Peyer's patch (tissue), 4 donors: ENCODE results near the gene ADAM12. TPM values are rescaled to one million over a fixed set of nuclear protein-coding genes. Genes with fewer than 3 reads are reported as not detected.

Experiments
- DNase-seq, 3 donors: peaks; one replicate each; pipeline ENCODE4 v3.0.0-alpha.2; 2017 to 2019
- H3K27ac ChIP-seq, 4 donors: fragments of 200-600 bp; sonication (generic); one replicate each; pipeline ENCODE4 v1.5.1; 2016 to 2019
- H3K27me3 ChIP-seq, 2 donors: fragments of 200-600 bp; sonication (generic); one replicate each; pipeline ENCODE4 v1.5.1; 2019
- H3K36me3 ChIP-seq, 3 donors: fragments of 200-600 bp; sonication (generic); one replicate each; pipeline ENCODE4 v1.5.1; 2016 to 2019
- H3K4me1 ChIP-seq, 4 donors: fragments of 200-600 bp; sonication (generic); one replicate each; pipeline ENCODE4 v1.5.1; 2016 to 2019
- H3K4me3 ChIP-seq, 4 donors: fragments of 200-600 bp; sonication (generic); 1 replicate in 3 of 4; 2 replicates in 1 of 4; pipeline ENCODE4 v1.5.1; 2016 to 2019; ENCODE audit warnings: mild to moderate bottlenecking in 1 of 4
- H3K9me3 ChIP-seq, 4 donors: fragments of 200-600 bp; sonication (generic); one replicate each; pipeline ENCODE4 v1.5.1; 2016 to 2019; ENCODE audit warnings: mild to moderate bottlenecking in 1 of 4
- CTCF ChIP-seq, 6 experiments: fragments of 450-650 bp in 4 of 6; fragments of 200-600 bp in 2 of 6; sonication (generic) in 1 of 6; IDR thresholded peaks; one replicate each; pipeline ENCODE4 v1.5.1; 2017 to 2019; ENCODE audit warnings: antibody characterized with exemption in 6 of 6, mild to moderate bottlenecking in 3 of 6, moderate library complexity in 1 of 6
- POLR2A ChIP-seq, 2 donors: fragments of 450-650 bp; IDR thresholded peaks; one replicate each; pipeline ENCODE4 v1.5.1; 2017; ENCODE audit warnings: antibody characterized with exemption in 2 of 2, mild to moderate bottlenecking in 2 of 2, moderate library complexity in 2 of 2
- total RNA-seq, 4 donors: library from RNA; depleted of rRNA; stranded (reverse); fragments of >200 nt; gene quantifications; one replicate each; pipeline ENCODE4 v1.1.0, GENCODE V29; 2016

ADAM12 gene
- total RNA-seq, 4 donors from 2014 or later, result 0.13 to 2.5 (median 0.66) TPM

- Histone ChIP-seq H3K4me1 (peaks cover 0 to 7% (median 0%) of the 10 kb centered on the region in 4 donors), H3K27ac (no peak overlapping the region), H3K36me3 (no peaks in the 10 kb centered on the region), H3K9me3 (no peaks in the 10 kb centered on the region), H3K4me3 (no peak overlapping the region), H3K27me3 (no peaks in the 10 kb centered on the region)
- TF ChIP-seq CTCF (IDR thresholded peaks at IDR 0.05) (no peak), POLR2A (IDR thresholded peaks at IDR 0.05) (no peak)
- no peak for DNase-seq
These were observed 252.2 kb downstream of the ADAM12 start for GRCh38 chr10:126135941-126136595.

- Histone ChIP-seq H3K27ac (no peak overlapping the region), H3K36me3 (no peaks in the 10 kb centered on the region), H3K27me3 (no peaks in the 10 kb centered on the region), H3K9me3 (no peaks in the 10 kb centered on the region), H3K4me1 (peaks cover 0 to 7% (median 0%) of the 10 kb centered on the region in 4 donors), H3K4me3 (no peak overlapping the region)
- TF ChIP-seq CTCF (IDR thresholded peaks at IDR 0.05), result no peak
- no peak for TF ChIP-seq POLR2A (IDR thresholded peaks at IDR 0.05)
- DNase-seq, result no peak
These were observed 253.1 kb downstream of the ADAM12 start for GRCh38 chr10:126135177-126135576.

- H3K9me3 ChIP-seq, result no peaks in the 10 kb centered on the region
- no peak overlapping the region for H3K4me3 ChIP-seq
- no peak for TF ChIP-seq POLR2A (IDR thresholded peaks at IDR 0.05)
- no peak for TF ChIP-seq CTCF (IDR thresholded peaks at IDR 0.05)
- H3K4me1 ChIP-seq, result peaks cover 0 to 7% (median 0%) of the 10 kb centered on the region in 4 donors
- no peak for DNase-seq
- no peaks in the 10 kb centered on the region for H3K27me3 ChIP-seq
- no peaks in the 10 kb centered on the region for H3K36me3 ChIP-seq
- H3K27ac ChIP-seq, result no peak overlapping the region
These were observed 254.2 kb downstream of the ADAM12 start for GRCh38 chr10:126133906-126134656.

GRCh38 chr10:126133082-126133620 lies 255.1 kb downstream of the ADAM12 start:
- no peak for DNase-seq
- H3K27ac ChIP-seq, result no peak overlapping the region
- H3K36me3 ChIP-seq, result no peaks in the 10 kb centered on the region
- H3K4me1 ChIP-seq, result peaks cover 0 to 7% (median 0%) of the 10 kb centered on the region in 4 donors
- TF ChIP-seq POLR2A (IDR thresholded peaks at IDR 0.05) (no peak), CTCF (IDR thresholded peaks at IDR 0.05) (no peak)
- no peak overlapping the region for H3K4me3 ChIP-seq
- H3K27me3 ChIP-seq, result no peaks in the 10 kb centered on the region
- no peaks in the 10 kb centered on the region for H3K9me3 ChIP-seq

GRCh38 chr10:126131341-126131740 lies 256.9 kb downstream of the ADAM12 start:
- TF ChIP-seq POLR2A (IDR thresholded peaks at IDR 0.05) (no peak), CTCF (IDR thresholded peaks at IDR 0.05) (no peak)
- DNase-seq, result no peak
- Histone ChIP-seq H3K36me3 (no peaks in the 10 kb centered on the region), H3K4me3 (no peak overlapping the region), H3K27me3 (no peaks in the 10 kb centered on the region), H3K4me1 (peaks cover 0 to 7% (median 0%) of the 10 kb centered on the region in 4 donors), H3K9me3 (no peaks in the 10 kb centered on the region), H3K27ac (no peak overlapping the region)
